ENCODE data around the gene PRKACG. TPM values are rescaled to one million over a fixed set of nuclear protein-coding genes. Genes with fewer than 3 reads are reported as not detected.

PRKACG gene
- total and polyA plus RNA-seq, 2 experiments from 2014 or later: not detected

DNA sequence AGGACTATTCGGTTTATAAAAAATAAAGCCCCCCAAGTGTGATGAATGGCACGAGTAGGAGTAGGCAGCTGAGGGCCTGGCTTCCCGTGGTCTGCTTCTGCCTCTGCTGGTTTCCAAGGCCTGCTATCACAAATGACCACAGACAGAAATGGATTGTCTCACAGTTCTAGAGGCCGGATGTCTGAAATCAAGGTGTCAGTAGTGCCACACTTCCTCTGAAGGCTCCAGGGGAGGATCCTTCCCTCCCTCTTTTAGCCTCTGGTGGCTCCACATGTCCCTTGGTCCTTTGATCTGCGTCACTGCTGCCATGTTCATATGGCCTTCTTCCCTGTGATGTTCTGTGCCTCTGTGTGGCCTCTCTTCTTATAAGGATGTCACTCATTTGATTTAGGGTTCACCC, 15.1 kb downstream of the PRKACG start:
- Histone ChIP-seq H3K36me3 (ENCODE audit: low read depth) (no peaks in the 10 kb centered on the region), H3K4me1 (ENCODE audit: insufficient read depth) (no peaks in the 10 kb centered on the region), H3K9me2 (ENCODE audit: insufficient read depth) (no peaks in the 10 kb centered on the region), H3K4me2 (ENCODE audit: unreplicated experiment) (no peak overlapping the region), H3K79me2 (ENCODE audit: insufficient read depth) (no peaks in the 10 kb centered on the region), H3K4me3 (no peak overlapping the region), H3F3A (ENCODE audit: insufficient read depth) (no peaks in the 10 kb centered on the region), H2AFZ (no peak overlapping the region), H3K9ac (no peak overlapping the region), H3K9me3 (ENCODE audit: low read depth) (no peaks in the 10 kb centered on the region), H3K27me3 (replicated peaks; ENCODE audit: insufficient read depth) (peaks cover 13% of the 10 kb centered on the region), H4K20me1 (ENCODE audit: insufficient read depth) (no peaks in the 10 kb centered on the region), H3K27ac (no peak overlapping the region)
- TF ChIP-seq EZH2 (IDR thresholded peaks at IDR 0.05; ENCODE audit: insufficient read depth, poor library complexity, severe bottlenecking) (no peak), EZH2phosphoT487 (IDR thresholded peaks at IDR 0.05; ENCODE audit: insufficient read depth, low read depth) (no peak)
- WGBS, 2 experiments (ENCODE audit: low coverage in 1 of 2, low lambda C conversion rate in 2 of 2, missing lambda C conversion rate in 2 of 2): 41 to 46% methylated on average over 5 of the region's 5 CpGs
- in situ Hi-C loops (cut with MboI): loop anchor here (10.0 kb wide), 1 partner anchor 404 kb away; no protein-coding TSS in a partner anchor
- no peak for DNase-seq

GRCh38 chr9:68998385-68998784, 15.5 kb downstream of the PRKACG start:
- Histone ChIP-seq H3K9me3 (ENCODE audit: low read depth) (no peaks in the 10 kb centered on the region), H3F3A (ENCODE audit: insufficient read depth) (no peaks in the 10 kb centered on the region), H3K9ac (no peak overlapping the region), H3K4me2 (ENCODE audit: unreplicated experiment) (no peak overlapping the region), H3K79me2 (ENCODE audit: insufficient read depth) (no peaks in the 10 kb centered on the region), H4K20me1 (ENCODE audit: insufficient read depth) (no peaks in the 10 kb centered on the region), H3K4me3 (no peak overlapping the region), H3K36me3 (ENCODE audit: low read depth) (no peaks in the 10 kb centered on the region), H2AFZ (no peak overlapping the region), H3K4me1 (ENCODE audit: insufficient read depth) (no peaks in the 10 kb centered on the region), H3K9me2 (ENCODE audit: insufficient read depth) (no peaks in the 10 kb centered on the region), H3K27me3 (replicated peaks; ENCODE audit: insufficient read depth) (peaks cover 13% of the 10 kb centered on the region), H3K27ac (no peak overlapping the region)
- no peak for DNase-seq
- in situ Hi-C loops (cut with MboI): loop anchor here (10.0 kb wide), 1 partner anchor 404 kb away; no protein-coding TSS in a partner anchor
- no peak for TF ChIP-seq EZH2phosphoT487 (IDR thresholded peaks at IDR 0.05; ENCODE audit: insufficient read depth, low read depth)
- no peak for TF ChIP-seq EZH2 (IDR thresholded peaks at IDR 0.05; ENCODE audit: insufficient read depth, poor library complexity, severe bottlenecking)
- WGBS, 2 experiments (ENCODE audit: low coverage in 1 of 2, low lambda C conversion rate in 2 of 2, missing lambda C conversion rate in 2 of 2): 20 to 29% methylated on average over 4 of the region's 4 CpGs

DNA sequence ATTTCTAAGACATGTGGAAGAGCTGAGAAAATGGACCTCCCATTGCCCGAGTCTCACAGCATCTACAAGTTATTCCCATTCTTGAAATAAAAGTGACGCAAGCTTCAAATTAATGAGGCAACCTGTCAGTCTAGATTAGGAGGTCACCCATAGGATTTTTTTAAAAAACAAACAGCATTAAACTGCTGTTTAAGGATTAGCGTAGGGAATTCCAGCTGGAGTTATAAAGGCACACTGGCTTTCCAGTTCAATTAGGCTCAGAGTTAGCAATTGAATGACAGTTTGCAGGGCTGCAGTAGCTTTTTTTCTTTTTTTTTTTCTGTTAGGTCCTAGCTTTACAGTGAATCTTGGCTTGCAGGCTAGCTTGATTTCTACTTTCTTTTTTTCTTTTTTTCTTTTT, 16.2 kb downstream of the PRKACG start:
- Histone ChIP-seq H3K27ac (no peak overlapping the region), H3K4me2 (ENCODE audit: unreplicated experiment) (no peak overlapping the region), H3K4me1 (ENCODE audit: insufficient read depth) (no peaks in the 10 kb centered on the region), H3K9me3 (ENCODE audit: low read depth) (no peaks in the 10 kb centered on the region), H3F3A (ENCODE audit: insufficient read depth) (no peaks in the 10 kb centered on the region), H3K9ac (no peak overlapping the region), H3K4me3 (no peak overlapping the region), H4K20me1 (ENCODE audit: insufficient read depth) (no peaks in the 10 kb centered on the region), H3K79me2 (ENCODE audit: insufficient read depth) (no peaks in the 10 kb centered on the region), H3K36me3 (ENCODE audit: low read depth) (no peaks in the 10 kb centered on the region), H3K27me3 (replicated peaks; ENCODE audit: insufficient read depth) (peaks cover 13% of the 10 kb centered on the region), H3K9me2 (ENCODE audit: insufficient read depth) (no peaks in the 10 kb centered on the region), H2AFZ (no peak overlapping the region)
- no peak for TF ChIP-seq EZH2phosphoT487 (IDR thresholded peaks at IDR 0.05; ENCODE audit: insufficient read depth, low read depth)
- TF ChIP-seq EZH2 (IDR thresholded peaks at IDR 0.05; ENCODE audit: insufficient read depth, poor library complexity, severe bottlenecking): no peak
- in situ Hi-C loops (cut with MboI): loop anchor here (10.0 kb wide), 1 partner anchor 403 kb away; no protein-coding TSS in a partner anchor
- DNase-seq: no peak
- WGBS, 2 experiments (ENCODE audit: low coverage in 1 of 2, low lambda C conversion rate in 2 of 2, missing lambda C conversion rate in 2 of 2): 66 to 69% methylated on average over 3 of the region's 3 CpGs

DNA sequence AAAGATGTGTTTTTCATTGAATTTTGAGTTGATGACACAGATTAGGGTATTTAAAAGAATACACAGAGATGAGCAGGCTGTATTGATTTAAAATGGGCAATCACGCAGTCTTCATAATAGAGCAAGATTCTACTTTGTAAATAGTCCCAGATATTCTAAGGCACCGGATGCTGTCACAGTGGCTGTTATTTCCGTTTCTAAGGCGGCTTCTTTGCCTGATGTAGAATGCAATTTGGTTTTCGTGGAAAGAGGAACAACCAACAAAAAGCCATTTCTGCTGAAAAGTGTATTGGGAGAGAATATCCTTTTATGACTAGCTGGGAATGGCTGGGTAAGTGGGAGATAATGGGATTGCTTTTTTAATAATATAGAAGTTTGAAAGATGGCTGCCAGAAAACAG, 17.5 kb downstream of the PRKACG start:
- H3K27me3 ChIP-seq (replicated peaks; ENCODE audit: insufficient read depth): peaks cover 13% of the 10 kb centered on the region
- no peak overlapping the region for H3K9ac ChIP-seq
- H3K4me3 ChIP-seq: no peak overlapping the region
- H3K9me2 ChIP-seq (ENCODE audit: insufficient read depth): no peaks in the 10 kb centered on the region
- no peak for DNase-seq
- H3K36me3 ChIP-seq (ENCODE audit: low read depth): no peaks in the 10 kb centered on the region
- H3K4me1 ChIP-seq (ENCODE audit: insufficient read depth): no peaks in the 10 kb centered on the region
- H3K4me2 ChIP-seq (ENCODE audit: unreplicated experiment): no peak overlapping the region
- H2AFZ ChIP-seq: no peak overlapping the region
- no peaks in the 10 kb centered on the region for H3F3A ChIP-seq (ENCODE audit: insufficient read depth)
- in situ Hi-C loops (cut with MboI): loop anchor here (10.0 kb wide), 1 partner anchor 402 kb away; no protein-coding TSS in a partner anchor
- no peaks in the 10 kb centered on the region for H3K9me3 ChIP-seq (ENCODE audit: low read depth)
- 46 to 47% methylated on average over 5 of the region's 5 CpGs for WGBS, 2 experiments (ENCODE audit: low coverage in 1 of 2, low lambda C conversion rate in 2 of 2, missing lambda C conversion rate in 2 of 2)
- H3K27ac ChIP-seq: no peak overlapping the region
- no peaks in the 10 kb centered on the region for H3K79me2 ChIP-seq (ENCODE audit: insufficient read depth)
- TF ChIP-seq EZH2 (IDR thresholded peaks at IDR 0.05; ENCODE audit: insufficient read depth, poor library complexity, severe bottlenecking) (no peak), EZH2phosphoT487 (IDR thresholded peaks at IDR 0.05; ENCODE audit: insufficient read depth, low read depth) (no peak)
- no peaks in the 10 kb centered on the region for H4K20me1 ChIP-seq (ENCODE audit: insufficient read depth)
